Colon (tissue), 2 donors: ENCODE data around the gene ALDH1A1.

Source experiments
- FAIRE-seq: peaks from 2 replicates; lab custom pipeline; 2012; peaks lifted over from hg19 to GRCh38; lab: Jason Lieb, UNC
- donor health status: control.
- donor health status: control.

ALDH1A1 gene

GRCh38 chr9:72952914-72953313, at the start of gene ALDH1A1:
TSS of gene ALDH1A1 (minus strand) at chr9:72953053. CDS start at chr9:72953000, 53 bp downstream.
- FAIRE-seq, result no peak

DNA sequence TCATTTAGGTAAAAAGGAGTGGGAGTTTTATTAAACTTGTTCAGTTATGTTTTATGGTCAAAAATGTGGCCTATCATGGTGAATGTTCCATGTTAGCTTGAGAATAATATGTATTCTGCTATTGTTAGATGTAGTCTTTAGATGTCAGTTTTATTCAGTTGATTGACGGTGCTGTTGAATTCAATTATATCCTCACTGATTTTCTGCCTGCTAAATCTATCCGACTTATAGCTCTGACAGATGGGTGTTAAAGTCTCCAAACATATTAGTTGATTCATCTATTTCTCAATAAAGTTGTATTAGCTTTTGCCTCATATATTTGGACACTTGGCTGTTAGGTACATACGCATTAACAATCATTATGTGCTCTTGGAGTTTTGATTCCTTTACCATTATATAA, 49.0 kb upstream of the ALDH1A1 start:
- no peak for FAIRE-seq

- FAIRE-seq, result no peak
Observed at GRCh38 chr9:72998363-72998762, 45.5 kb upstream of the ALDH1A1 start.

DNA sequence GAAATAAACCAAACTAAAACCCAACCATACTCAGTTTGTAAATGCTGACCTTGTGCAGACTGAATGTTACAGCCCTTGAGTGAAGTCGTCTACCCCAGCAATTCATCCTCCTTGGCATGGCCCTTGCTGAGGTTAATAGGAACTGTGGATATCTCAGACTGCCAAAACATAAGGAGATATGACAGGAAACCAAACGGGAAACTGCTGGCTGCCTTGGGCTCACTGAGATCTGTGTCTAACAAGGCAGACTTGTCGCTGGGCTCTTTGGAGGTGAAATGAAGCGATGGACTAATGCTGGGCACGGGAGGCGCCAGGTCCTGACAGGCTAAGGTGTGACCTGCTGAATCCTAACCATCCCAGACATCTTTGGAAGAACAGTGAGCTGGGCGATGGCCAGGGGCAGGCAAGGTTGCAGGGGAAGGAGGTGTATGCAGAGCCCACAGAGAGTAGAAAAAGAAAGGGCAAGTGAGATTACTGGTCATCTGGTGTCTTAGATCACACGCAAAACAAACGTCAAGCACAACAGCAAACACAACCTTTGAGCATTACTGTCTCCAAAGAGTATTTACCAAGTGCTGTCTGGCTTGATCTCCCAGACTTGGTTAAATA, 44.6 kb upstream of the ALDH1A1 start:
- FAIRE-seq, result no peak

DNA sequence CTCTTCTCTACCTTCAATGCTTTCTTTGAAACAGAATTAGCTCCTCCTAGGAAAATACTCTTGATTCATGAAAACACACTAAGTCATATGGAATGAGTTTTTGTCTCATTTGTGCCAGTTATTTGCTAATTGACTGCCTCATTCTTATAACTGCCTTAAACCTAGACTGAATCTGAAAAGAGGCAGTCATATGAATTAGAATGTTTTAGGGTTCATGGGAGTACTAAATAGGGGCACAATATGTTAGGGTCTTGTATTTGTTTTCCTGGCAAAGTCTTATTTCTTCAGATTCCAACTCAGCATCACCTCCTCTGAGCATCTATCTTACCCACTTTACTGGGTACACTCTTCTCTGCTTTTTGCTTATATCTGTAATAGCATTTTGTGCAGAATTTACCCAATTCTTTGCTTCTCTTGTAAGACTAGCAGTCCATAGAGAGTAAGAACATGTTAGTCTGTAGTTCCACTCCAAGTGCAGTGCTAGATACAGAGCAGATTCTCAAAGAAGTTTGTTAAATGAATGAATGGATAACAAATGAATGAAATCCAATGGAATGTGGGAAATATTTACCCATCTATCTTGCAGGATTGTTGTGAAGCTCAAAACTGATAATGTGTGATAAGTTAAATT, 43.9 kb upstream of the ALDH1A1 start:
- FAIRE-seq, result no peak

GRCh38 chr9:72996114-72996513, 43.3 kb upstream of the ALDH1A1 start:
- FAIRE-seq, result no peak

- FAIRE-seq, result no peak
Observed at GRCh38 chr9:72995131-72996024, 42.5 kb upstream of the ALDH1A1 start.

- no peak for FAIRE-seq
Observed at GRCh38 chr9:72991772-72992171, 38.9 kb upstream of the ALDH1A1 start.

- no peak for FAIRE-seq
Observed at GRCh38 chr9:72990397-72991182, 37.7 kb upstream of the ALDH1A1 start.

GRCh38 chr9:72986522-72987116, 33.8 kb upstream of the ALDH1A1 start:
- FAIRE-seq, result no peak

GRCh38 chr9:72985746-72986145, 32.9 kb upstream of the ALDH1A1 start:
- FAIRE-seq, result no peak

GRCh38 chr9:72984991-72985390, 32.1 kb upstream of the ALDH1A1 start:
- no peak for FAIRE-seq

DNA sequence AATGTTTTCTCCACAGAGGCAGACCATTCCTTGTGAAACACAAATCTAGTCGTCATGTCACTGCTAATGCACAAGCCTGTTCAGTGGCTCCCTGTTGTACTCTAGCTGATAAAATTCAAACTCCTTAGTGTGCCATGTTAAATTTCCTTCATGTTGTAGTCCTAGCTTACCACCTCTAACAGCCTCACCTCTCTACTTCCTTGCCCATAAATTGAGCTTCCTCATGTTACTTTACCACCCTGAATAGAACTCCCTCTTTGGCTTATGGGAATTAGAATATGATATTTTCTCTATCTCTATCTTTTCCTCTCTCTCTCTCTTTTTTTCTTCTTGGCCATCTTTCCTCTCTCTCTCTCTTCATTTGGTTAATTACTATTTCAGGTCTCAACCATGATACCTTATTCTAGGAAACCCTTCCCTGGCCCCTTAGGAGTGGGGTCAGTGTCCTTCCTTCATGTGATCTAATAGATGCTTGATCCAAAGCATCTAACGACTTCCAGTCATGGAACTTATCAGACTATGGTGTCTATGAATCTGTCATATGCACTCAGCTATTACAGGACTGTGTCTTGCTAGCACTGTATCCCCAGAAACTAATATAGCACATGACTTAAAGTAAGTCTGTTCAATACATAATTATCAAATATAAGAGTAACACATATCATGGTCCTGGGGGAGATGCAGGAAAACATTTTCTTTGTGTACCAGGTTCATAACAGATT, 31.5 kb upstream of the ALDH1A1 start:
- no peak for FAIRE-seq

DNA sequence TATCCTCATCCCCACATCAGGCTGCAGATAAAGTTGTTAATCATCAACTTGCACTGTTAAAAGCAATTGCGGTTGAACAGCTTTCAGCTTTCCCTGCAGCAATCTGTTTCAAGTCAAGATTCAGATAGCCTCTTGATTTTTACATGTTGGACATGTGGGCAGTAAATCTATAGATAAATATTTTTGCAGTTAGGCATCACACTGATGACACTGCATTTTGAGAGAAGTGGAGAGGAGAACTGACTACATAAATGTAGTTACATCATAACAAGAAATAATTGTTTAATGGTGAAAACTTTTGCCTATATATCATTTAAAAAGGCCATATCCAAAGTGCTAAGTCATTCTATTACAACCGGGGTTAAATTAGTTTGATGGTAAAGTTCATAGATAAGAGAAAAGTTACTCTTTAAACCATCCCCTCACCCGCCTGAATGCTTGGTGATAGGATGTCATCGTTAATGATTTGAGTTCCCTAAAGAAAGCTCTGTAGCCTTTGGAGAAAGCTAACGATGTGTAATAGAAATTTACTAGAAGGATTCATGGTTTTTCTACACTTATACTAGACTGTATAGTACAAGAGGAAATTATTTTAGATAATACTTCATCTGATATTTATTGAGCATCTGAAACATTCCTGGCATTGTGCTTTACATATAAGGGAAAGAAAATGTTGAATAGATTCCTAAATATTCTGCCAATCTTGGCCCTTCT, 30.8 kb upstream of the ALDH1A1 start:
- no peak for FAIRE-seq

- no peak for FAIRE-seq
Observed at GRCh38 chr9:72983056-72983455, 30.2 kb upstream of the ALDH1A1 start.

DNA sequence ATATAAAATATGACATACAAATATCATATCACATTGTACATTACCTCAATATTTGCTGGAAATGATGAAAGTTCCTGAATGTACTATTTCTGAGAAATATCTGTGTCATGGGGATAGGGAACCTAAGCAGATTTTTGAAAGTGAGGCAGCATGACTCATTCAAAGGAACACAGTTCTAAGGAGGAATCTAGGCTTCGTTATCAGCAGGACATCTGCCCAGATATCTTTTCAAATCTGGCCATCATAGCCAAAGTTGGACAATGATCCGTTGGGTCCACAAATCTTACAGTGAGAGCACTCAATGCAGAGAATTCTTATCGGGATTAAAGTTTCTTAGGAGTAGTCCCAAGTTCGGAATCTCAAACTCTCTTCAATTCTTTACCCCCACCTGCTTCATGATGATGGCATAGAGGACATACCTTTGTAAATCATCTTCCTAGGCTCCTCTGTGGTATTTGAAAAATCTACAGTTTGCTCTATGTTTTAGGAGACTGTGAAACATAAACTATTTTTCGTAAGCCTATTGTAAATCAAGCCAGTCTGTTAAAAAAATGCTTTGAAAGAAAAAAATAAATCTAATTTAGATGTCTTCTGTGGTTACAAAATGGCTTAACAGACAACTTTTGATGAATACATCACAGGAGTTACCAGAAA, 29.4 kb upstream of the ALDH1A1 start:
- no peak for FAIRE-seq

DNA sequence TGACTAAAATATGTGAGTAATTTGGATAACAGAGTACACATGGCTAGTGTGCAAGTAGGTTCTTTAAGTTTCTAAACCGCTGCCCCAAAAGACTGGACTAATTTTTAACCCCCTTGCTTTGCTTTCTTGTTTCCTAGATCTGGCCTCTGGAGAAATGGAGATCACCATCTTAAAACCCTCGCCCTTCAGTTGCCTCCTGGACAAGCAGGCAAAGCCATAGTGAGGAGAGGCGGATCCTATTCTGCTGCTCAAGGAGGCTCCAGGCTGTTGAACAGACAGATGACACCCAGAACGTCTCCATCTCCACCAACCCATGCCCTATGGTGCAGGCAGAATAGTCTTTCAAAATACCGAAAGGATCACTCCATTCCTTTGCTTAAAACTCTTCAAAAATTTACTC, 28.6 kb upstream of the ALDH1A1 start:
- FAIRE-seq, result no peak

DNA sequence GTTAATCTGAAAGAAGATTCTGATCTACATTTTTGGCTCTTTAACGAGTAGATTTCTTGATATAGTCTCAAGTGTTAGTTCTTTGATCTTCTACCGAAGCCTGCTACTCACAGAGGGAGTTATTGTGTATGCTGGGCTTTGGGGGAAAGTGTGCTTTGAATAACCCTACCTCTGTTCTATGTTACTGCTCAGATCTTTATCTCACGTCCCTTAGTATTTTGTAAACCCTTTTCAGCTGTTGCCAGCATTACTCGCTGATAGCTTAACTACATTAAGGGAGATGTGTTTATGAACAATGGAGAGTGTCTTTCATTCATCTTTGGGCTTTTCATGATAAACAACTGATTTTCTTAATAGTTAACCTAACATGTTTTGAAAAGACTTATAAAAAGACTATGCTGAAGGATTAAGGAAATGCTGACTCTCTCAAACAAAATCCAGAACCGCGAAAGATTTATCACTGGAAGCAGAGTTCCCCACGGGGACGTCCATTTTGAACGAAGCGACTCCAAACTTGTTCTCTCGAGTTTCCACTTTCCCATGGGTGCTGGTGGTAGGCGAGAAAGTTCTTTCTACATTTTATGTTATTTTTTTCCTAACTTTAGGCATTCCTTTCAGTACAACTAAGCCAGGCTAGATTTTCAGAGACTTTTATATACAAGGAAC, 27.9 kb upstream of the ALDH1A1 start:
- FAIRE-seq, result no peak

DNA sequence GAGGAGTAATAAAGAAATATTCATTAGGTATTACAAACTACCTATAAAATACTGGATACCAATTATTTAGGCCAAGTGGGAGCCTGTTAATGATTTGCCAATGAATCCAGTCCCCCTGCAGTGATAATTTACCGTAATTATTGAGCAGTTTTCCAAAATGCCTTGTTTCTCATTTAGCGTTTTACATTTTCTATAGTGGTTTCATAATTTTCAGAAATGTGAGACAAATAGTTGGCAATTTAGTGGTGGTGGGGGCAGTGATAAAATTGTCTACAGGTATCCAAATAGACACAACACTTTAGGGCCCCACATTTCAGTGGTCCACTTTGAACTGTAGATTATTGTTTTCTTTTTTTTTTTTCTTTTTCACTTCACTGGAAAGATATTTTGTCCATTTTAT, 27.3 kb upstream of the ALDH1A1 start:
- no peak for FAIRE-seq
